ENCODE results near the gene FBLL1.

- TF ChIP-seq, protein P1, sequence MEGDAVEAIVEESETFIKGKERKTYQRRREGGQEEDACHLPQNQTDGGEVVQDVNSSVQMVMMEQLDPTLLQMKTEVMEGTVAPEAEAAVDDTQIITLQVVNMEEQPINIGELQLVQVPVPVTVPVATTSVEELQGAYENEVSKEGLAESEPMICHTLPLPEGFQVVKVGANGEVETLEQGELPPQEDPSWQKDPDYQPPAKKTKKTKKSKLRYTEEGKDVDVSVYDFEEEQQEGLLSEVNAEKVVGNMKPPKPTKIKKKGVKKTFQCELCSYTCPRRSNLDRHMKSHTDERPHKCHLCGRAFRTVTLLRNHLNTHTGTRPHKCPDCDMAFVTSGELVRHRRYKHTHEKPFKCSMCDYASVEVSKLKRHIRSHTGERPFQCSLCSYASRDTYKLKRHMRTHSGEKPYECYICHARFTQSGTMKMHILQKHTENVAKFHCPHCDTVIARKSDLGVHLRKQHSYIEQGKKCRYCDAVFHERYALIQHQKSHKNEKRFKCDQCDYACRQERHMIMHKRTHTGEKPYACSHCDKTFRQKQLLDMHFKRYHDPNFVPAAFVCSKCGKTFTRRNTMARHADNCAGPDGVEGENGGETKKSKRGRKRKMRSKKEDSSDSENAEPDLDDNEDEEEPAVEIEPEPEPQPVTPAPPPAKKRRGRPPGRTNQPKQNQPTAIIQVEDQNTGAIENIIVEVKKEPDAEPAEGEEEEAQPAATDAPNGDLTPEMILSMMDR (conservative IDR thresholded peaks at IDR 0.05 in 1 of 2, IDR thresholded peaks at IDR 0.05 in 1 of 2; ENCODE audit: extremely low read depth in 1 of 2, insufficient read depth in 1 of 2, low read depth in 1 of 2, low read length in 2 of 2), result no peak
- TF ChIP-seq EZH2 (IDR thresholded peaks at IDR 0.05; ENCODE audit: borderline replicate concordance, low read length), result peak; percentile 82
Measured at GRCh38 chr5:168529374-168530234, 499 bp downstream of the FBLL1 start.

Data from mammary epithelial cell (primary cell).